KBM-7 (cell line): ENCODE results near the gene ISY1.
"Not testable (repeated sequence)": the region's sequence is repeated elsewhere in the genome, so short reads cannot be mapped to it uniquely, and the experiment has no call there.

Experiments used
- DNase-seq: peaks from one replicate; pipeline ENCODE4 v3.0.0-alpha.2; 2015
- in situ Hi-C: fragments of 300-500 bp; cut with MboI; formaldehyde crosslinking; loops from 2 replicates; pipeline ENCODE4 v1.14.3; 2020; ENCODE audit warnings: low sequenced_read_pairs, low pct_unique_long_range_greater_than_20kb, mixed read lengths

ISY1 gene

GRCh38 chr3:129173725-129174124, 12.9 kb upstream of the ISY1 start:
- DNase-seq, result no peak
- in situ Hi-C loops, result no loop called here

DNA sequence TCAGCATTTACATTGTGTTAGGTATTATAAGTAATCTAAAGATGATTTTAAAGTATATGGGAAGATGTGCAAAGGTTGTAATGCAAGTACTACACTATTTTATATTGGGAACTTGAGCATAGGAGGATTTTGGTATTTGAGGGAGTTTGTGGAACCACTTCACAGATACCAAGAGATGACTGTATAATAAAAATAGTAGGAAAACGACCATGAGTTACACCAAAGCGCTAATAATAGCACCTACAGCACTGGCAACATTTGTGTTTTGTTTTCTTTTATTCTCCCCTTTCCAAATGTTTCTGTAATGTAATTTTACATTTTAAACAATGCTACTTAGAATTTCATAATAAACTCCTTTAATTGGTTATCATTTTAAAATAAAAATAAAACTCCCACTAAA, 12.3 kb upstream of the ISY1 start:
- no peak for DNase-seq
- in situ Hi-C loops, result no loop called here

- no peak for DNase-seq
- in situ Hi-C loops, result no loop called here
Observed at GRCh38 chr3:129166579-129167332, 5.9 kb upstream of the ISY1 start.

DNA sequence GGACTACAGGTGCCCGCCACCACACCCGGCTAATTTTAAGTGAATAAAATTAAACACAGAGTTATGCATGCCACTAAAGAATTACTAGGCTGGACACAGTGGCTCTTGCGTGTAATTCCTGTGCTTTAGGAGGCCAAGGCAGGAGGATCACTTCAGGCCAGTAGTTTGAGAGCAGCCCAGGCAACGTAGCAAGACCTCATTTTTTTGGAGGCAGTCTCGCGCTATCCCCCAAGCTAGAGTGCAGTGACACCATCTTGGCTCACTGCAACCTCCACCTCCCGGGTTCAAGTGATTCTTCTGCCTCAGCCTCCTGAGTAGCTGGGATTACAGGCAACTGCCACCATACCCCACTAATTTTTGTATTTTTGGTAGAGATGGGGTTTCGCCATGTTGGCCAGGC, 4.7 kb upstream of the ISY1 start:
- DNase-seq, in situ Hi-C loops: not testable (repeated sequence)

DNA sequence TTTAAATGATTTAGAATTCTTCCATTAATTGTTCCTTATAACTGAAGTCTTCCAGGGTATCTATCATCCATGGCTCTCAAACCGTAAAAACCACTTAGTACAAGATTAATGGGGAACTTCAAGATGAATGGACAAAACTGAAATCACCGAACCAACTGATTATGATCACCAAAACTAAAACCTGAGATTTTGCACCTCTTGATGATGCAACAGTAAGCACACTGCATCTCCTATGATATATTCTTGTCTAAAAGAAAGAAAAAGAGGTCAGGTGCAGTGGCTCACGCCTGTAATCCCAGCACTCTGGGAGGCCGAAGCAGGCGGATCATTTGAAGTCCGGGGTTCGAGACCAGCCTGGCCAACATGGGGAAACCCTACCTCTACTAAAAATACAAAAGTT, 3.6 kb upstream of the ISY1 start:
- in situ Hi-C loops, result no loop called here

GRCh38 chr3:129162729-129163579, 2.1 kb upstream of the ISY1 start:
- in situ Hi-C loops, result no loop called here
- peak; percentile 47 for DNase-seq

More for the DNA sequence above, 3.6 kb upstream of the ISY1 start:
- no peak for DNase-seq

- DNase-seq, result no peak
- in situ Hi-C loops, result no loop called here
Observed at GRCh38 chr3:129161860-129162271, 1.0 kb upstream of the ISY1 start.

DNA sequence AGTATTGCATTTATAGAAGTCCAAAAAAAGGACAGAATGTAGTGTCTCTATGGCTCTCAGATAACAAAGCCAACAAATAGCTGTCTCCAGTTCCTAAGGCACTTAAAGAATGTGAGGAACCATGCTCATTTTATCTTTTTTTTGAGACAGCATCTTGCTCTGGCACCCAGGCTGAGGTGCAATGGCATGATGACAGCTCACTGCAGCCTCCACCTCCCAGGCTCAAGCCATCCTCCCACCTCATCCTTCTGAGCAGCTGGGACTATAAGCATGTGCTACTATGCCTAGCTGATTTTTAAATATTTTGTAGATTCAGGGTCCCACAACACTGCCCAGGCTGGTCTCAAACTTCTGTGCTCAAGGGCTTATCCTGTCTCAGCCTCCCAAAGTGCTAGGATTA, 16.1 kb downstream of the ISY1 start:
- in situ Hi-C loops, result no loop called here
- DNase-seq, result no peak

- in situ Hi-C loops, DNase-seq: not testable (repeated sequence)
Observed at GRCh38 chr3:129141011-129141410, 19.9 kb downstream of the ISY1 start.

DNA sequence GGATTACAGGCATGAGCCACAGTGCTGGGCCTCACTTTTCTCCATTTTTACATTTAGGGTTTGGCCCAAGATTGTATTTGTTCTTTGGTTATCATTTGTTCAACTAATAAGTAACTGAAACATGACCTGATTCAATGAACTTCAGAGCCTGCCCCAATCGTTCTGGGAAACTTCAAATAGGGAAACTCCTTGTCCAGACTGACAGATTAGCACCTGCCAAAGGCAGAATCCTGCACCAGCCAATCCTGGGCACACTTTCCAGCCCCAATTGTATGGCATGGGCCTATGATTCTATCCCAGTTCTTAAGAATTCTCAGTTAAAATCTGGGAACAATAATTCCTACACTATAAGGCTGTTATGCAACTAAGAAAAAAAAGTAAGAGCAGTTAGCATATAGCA, 21.0 kb downstream of the ISY1 start:
- in situ Hi-C loops, result no loop called here

DNA sequence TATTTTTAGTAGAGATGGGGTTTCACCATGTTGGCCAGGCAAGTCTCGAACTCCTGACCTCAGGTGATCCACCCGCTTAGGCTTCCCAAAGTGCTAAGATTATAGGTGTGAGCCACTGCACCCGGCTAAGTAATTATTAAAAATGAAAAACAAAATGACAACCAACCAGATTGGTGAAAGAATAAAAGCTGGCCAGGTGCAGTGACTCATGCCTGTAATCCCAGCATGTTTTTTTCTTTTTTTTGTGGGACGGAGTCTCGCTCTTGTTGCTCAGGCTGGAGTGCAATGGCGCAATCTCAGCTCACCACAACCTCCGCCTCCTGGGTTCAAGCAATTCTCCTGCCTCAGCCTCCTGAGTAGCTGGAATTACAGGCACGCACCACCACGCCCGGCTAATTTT, 24.6 kb downstream of the ISY1 start:
- DNase-seq, in situ Hi-C loops: not testable (repeated sequence)

More for the DNA sequence above, 21.0 kb downstream of the ISY1 start:
- DNase-seq, result no peak

DNA sequence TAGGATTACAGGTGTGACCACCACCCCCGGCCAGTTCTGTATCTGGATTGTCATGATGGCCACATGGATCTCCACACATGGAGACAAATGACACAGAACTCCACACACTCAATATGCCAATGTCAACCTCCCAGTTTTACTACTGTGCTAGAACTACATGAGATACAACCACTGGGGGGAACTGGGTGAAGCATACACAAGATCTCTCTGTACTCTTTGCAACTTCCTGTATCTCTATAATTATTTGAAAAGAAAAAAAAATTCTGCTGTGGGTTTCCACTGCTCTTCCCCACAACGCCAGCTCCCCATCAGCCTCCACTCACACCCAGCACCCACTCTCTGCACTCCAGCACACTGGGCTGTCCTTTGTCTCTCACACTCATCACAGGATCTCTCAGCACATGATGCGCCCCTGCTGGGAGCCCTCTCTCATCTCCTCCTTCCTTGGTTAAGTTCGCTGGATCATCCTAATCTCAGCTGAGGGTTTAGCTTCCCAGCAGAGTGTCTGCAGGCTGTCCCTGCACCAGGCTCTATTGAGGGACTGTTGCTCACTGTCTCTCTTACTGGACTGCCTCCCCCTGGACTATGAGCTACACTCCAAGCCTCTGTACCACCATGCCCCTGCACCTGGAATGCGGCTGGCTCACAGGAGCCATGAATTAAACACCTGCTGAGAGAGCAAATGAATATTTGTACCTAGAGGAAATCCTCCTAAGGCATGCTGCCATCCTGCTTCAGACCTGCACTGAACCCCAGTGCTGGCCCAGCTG, 28.6 kb downstream of the ISY1 start:
- DNase-seq, result no peak
- in situ Hi-C loops, result no loop called here

GRCh38 chr3:129131465-129132088, 29.3 kb downstream of the ISY1 start:
- no peak for DNase-seq
- in situ Hi-C loops, result no loop called here

DNA sequence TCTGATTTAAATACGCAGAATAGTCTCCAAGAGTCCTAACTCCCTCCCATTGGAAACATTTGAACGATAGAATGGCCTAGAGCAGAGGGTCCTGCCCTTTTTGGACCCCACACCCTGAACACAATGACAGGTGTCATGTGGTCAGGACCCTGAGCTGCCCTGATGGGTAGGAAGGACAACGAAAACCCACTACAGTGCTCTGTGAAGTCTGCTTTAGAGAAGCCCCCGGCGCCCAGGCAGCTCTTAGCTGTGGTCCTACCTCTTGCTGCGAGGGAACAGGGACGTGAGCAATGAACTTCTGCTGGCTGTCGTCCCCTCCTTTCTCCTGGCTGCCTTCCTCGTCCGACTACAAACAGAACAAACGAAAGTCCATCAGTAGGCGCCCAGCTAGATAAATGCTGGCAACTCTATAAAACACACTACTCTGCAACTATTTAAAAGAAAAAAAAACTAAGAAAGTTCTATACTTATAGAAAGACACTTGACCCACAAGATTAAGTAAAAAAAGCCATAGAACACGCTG, 30.5 kb downstream of the ISY1 start:
- in situ Hi-C loops, result no loop called here
- DNase-seq, result no peak

- in situ Hi-C loops, result no loop called here
- no peak for DNase-seq
Observed at GRCh38 chr3:129128357-129129155, 32.3 kb downstream of the ISY1 start.

DNA sequence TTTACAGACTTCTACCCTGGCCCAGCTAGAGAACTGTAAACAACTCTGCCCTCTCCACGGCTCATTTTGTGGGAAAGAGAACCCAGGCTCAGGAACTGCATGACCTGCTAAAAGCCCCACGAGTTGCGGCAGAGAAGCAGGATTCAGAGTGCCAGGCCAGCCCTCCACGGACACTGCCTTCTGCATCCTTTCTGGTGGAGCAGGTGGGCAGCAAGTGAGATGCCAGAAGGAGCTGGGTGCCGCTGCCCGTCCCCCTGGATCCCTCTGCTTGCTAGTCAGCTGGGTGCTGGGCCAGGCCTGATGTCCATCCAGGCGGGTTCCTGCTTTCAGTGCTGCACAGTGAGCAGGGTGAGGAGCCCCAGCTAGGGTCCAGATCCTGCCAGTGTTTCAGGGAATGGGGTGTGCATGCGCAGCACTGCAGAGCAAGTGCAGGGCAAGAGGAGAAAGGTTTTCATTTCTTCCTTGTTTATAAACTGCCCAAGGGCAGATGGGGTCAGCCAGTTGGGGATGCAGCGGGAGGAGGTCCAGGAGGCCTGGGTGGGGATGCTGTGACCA, 34.1 kb downstream of the ISY1 start:
- DNase-seq, result no peak
- in situ Hi-C loops, result no loop called here

- in situ Hi-C loops, result no loop called here
- peak; percentile 80 for DNase-seq
Observed at GRCh38 chr3:129123314-129124060, 37.4 kb downstream of the ISY1 start.
